Measurements from ENCODE around the gene RAB5B. TPM values are rescaled to one million over a fixed set of nuclear protein-coding genes. Genes with fewer than 3 reads are reported as not detected.

RAB5B gene
- total RNA-seq, 1 experiment from 2014 or later: 48.4 TPM

DNA sequence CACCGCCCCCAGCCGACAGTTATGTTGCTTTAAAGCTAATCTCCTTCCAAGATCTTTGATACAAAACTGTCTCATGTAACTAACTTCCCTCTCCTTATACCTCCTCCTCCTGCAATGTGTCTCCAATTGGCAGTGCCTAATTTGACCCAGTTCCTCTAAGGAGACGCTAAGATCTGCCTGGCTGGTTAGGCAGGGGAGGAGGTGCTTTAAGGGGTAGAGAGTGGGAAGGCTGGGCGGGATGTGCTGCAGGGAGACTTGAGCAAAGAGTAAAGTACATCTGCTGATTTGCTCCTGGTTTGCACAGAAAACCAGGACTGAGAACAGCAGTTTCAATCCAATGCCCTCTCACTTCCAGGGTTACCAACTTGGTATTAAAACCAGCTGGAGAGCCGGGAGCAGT lies 39.6 kb downstream of the RAB5B start:
- no peaks in the 10 kb centered on the region for H3K27me3 ChIP-seq (ENCODE audit: insufficient read depth, low read length)
- TF ChIP-seq CTCF (conservative IDR thresholded peaks at IDR 0.05): no peak
- H3K4ac ChIP-seq (ENCODE audit: low read depth, low read length): no peak overlapping the region
- no peak overlapping the region for H2AK5ac ChIP-seq (ENCODE audit: insufficient read length, low read length)
- no peaks in the 10 kb centered on the region for H3K4me1 ChIP-seq (ENCODE audit: insufficient read depth, low read length)
- no peak overlapping the region for H2BK12ac ChIP-seq (ENCODE audit: insufficient read length, low read depth, low read length)
- H3K9ac ChIP-seq (ENCODE audit: extremely low read depth, insufficient read length, low read length): no peak overlapping the region
- no peaks in the 10 kb centered on the region for H3K23me2 ChIP-seq (ENCODE audit: insufficient read length, low read depth, low read length, poor library complexity, severe bottlenecking)
- no peak overlapping the region for H2BK20ac ChIP-seq (ENCODE audit: low read depth, low read length, poor library complexity, severe bottlenecking)
- H3K79me1 ChIP-seq (ENCODE audit: insufficient read depth, low read depth, low read length, poor library complexity, severe bottlenecking): no peaks in the 10 kb centered on the region
- no peak overlapping the region for H4K8ac ChIP-seq (replicated peaks; ENCODE audit: insufficient read length, low read depth, low read length)
- no peak overlapping the region for H2AFZ ChIP-seq (ENCODE audit: low read length)
- DNase-seq: no peak
- Mint-ChIP-seq H3K27ac (peak overlapping the region in 2 of 3 experiments; percentile 29 to 30; a peak in 1 of 7 replicates), H3K36me3 (ENCODE audit: insufficient read depth in 1 of 3, low read depth in 3 of 3) (peaks cover 5 to 14% (median 10%) of the 10 kb centered on the region in 3 experiments), H3K4me3 (no peak overlapping the region), H3K27me3 (ENCODE audit: low read depth) (no peaks in the 10 kb centered on the region), H3K4me1 (peaks cover 0 to 2% of the 10 kb centered on the region in 2 experiments; a peak in 3 of 4 replicates), H3K9me3 (no peaks in the 10 kb centered on the region)
- H3K23ac ChIP-seq (ENCODE audit: insufficient read length, low read depth, low read length): no peak overlapping the region
- no peak overlapping the region for H2BK15ac ChIP-seq (ENCODE audit: low read depth, low read length)
- no peak overlapping the region for H4K5ac ChIP-seq (ENCODE audit: insufficient read length, low read depth, low read length)
- no peak overlapping the region for H3K18ac ChIP-seq (ENCODE audit: insufficient read length, low read depth, low read length)
- WGBS (ENCODE audit: extremely low coverage, insufficient read length, low lambda C conversion rate): no CpG with 5 or more reads among the region's 5 CpGs
- no peak overlapping the region for H2BK5ac ChIP-seq (ENCODE audit: insufficient read length, low read length)
- no peaks in the 10 kb centered on the region for H3K79me2 ChIP-seq (ENCODE audit: insufficient read depth, low read length)
- H3K9me3 ChIP-seq (ENCODE audit: control insufficient read depth, low read depth, low read length): no peaks in the 10 kb centered on the region
- H3K4me2 ChIP-seq (ENCODE audit: insufficient read depth, insufficient read length, low read length): no peak overlapping the region
- H4K20me1 ChIP-seq (ENCODE audit: control insufficient read depth, insufficient read depth, insufficient read length): no peaks in the 10 kb centered on the region
- H3K14ac ChIP-seq (ENCODE audit: insufficient read depth, low read length): no peak overlapping the region
- no peak overlapping the region for H4K91ac ChIP-seq (ENCODE audit: insufficient read length, low read depth, low read length)
- no peak overlapping the region for H3K27ac ChIP-seq (ENCODE audit: insufficient read length, low read depth, low read length)
- H3K56ac ChIP-seq (ENCODE audit: insufficient read length, low read depth, low read length): no peak overlapping the region
- no peak overlapping the region for H3T11ph ChIP-seq (ENCODE audit: low read length)
- no peak overlapping the region for H2BK120ac ChIP-seq (ENCODE audit: low read depth, low read length, poor library complexity, severe bottlenecking)
